ENCODE measurements around the gene RPS5.
"Not testable (repeated sequence)": the region's sequence is repeated elsewhere in the genome, so short reads cannot be mapped to it uniquely, and the experiment has no call there.

The RPS5 gene

DNA sequence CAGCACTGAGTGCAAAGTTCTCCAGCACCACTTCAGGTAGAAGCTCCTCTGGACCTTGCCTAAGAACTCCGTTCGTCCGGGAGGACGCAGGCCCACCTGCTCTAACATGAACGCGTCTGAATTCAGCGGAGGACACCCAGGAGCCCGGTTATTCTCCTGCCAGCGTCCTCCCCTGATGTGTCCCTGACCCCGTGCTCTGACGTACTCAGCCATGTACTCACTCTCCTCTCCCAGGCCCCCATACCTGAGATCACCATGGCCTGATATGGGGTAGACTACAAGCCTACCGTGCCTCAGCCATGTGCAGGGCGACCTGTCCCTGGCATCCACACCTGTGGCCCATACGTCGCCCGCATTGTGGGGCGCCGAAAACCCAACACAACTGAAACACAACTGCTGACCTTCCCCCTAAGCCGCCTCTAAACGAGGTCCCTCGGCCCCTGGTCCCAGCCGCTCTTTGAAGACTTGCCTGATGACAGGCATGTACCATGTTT lies 20.6 kb downstream of the RPS5 start:
- no peak for DNase-seq

DNA sequence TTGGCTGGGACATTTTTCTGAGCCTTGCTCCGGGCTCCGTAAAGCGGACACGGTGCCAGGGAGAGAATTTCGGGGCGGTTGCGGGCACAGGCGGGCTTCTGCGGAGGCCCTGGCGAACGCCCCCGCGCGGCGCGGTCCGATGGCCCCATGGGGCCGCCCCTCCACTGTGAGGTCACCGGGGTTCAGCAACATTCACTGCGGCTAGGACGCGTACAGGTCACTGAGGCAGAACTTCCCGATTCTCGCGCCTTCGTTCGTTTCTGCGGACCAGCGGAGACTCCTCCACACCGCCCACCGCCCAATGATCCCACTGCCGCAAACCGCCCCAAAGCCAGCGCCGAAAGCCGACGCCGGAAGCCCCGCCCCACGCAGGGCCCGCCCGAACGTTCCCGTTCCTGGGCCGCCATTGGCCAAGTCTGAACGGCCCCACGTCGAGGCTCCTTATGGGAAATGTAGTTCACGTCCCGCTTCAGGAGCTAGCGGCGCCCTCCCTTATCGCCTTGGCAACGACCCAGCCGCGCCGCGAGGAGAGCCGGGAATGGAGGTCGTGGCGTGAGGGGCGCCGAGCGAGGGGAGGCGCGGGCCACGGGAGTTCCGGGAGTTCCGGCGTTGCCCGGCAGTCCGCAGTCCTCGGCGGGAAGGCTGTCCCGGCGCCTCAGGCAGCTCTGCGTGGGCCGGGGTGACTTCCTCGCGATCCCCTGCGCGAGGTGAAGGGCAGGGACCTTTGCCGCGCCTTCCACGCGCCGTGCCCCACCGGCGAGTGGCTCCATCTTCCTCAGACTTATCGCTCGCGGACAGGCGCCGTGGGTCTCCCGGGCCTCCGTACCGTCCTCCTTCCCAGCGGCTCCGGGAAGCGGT lies 21.3 kb downstream of the RPS5 start, which contains the start of gene ZNF584:
TSS of gene ZNF584 (plus strand) at position 498 of the 858 bp plus-strand sequence. CDS start 499 bp downstream, outside the sequence.
- DNase-seq = peak; percentile 90

DNA sequence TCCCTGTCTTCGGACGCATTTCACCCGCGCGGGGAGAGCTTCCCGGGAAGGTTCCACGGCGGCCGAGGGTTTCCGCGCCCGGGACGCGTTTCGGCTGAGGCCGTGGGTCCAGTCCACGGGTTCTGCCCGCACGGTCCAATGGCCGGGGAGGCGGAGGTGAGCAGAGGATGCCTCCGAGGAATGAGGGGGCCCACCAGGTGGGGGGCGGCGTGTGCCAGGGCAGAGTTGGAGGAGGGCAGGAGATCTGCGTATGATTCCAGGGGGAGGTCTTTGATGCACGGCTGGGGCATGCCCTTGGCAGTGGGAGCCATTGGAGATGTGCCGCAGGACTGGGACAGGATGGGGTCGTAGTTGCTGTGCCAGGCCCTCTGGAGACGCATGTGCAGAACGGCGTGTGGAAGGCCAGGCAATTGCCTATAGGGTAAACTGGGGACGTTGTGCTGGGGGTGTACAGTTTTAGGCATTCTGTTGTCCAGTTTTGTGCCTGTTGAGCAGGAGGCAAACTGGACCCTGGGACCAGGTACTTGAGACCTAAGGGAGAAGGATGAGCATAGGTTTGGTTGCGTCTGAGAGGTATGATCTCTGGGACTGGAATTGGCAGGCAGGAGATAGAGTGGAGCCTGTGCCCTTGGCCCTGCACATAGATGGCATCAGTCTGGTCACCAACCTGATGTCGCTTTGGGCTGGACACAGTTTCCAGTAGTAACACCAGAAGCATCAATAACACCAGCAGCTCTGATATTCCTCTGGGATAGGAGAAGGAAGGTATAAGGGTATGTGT lies 22.1 kb downstream of the RPS5 start:
- no peak for DNase-seq

DNA sequence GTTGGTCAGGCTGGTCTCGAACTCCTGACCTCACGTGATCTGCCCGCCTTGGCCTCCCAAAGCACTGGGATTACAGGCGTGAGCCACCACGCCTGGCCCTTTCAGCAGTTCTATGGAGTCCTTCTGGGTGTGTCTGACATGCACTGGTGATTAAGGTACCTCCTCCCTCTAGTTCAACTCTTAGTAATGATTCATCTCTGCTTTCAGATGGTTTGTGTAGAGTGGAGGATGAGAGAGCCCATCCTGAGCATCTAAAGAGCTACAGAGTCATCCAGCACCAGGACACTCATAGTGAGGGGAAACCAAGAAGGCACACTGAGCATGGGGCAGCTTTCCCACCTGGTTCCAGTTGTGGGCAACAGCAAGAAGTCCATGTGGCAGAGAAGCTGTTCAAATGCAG lies 29.5 kb downstream of the RPS5 start:
- no peak for DNase-seq

DNA sequence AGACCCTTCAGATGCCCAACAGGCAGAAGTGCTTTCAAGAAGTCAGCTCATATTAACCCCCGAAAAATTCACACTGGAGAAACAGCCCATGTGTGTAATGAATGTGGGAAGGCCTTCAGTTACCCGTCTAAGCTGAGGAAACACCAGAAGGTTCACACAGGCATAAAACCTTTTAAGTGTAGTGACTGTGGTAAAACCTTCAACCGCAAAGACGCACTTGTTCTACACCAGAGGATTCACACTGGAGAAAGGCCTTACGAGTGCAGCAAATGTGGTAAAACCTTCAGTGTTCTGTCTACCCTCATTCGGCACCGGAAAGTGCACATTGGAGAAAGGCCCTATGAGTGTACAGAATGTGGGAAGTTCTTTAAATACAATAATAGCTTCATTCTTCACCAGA lies 30.0 kb downstream of the RPS5 start:
- no peak for DNase-seq

DNA sequence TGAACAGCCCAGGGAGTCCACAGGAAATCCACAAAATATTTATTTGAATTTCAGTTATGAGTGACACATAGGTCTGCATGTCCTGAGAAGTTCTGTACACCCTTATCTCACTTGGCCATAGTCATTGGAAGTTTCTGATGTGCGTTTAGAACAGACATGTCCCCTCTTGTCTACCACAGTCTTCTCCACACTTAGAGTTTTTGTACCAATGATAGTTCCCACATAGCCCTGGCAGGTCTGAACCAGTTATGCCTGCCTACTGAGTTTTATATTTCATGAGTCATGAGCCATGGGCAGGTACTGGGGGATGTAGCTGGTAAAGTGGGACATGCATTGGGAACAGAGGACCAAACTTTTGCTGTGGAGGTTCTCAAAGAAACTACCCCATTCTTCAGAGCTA lies 41.5 kb downstream of the RPS5 start:
- no peak for DNase-seq

DNA sequence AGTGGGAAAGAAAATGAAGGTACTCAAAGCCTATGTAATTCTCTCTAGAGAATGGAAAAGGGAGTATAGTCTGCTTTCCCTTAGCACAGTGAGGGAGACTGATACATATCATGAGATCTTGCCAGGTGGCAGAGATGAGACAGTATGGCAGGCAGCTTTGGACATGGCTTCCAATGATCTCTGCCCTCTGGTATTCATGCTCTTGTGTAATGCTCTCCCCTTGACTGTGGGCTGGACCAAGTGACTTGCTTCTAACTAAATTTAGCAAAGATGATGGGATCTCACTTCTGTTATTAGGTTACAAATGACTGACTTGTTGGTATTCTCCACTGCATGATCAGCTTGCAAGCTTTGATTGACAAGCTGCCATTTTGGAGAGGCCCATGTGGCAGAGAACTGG lies 42.7 kb downstream of the RPS5 start:
- DNase-seq = no peak

DNA sequence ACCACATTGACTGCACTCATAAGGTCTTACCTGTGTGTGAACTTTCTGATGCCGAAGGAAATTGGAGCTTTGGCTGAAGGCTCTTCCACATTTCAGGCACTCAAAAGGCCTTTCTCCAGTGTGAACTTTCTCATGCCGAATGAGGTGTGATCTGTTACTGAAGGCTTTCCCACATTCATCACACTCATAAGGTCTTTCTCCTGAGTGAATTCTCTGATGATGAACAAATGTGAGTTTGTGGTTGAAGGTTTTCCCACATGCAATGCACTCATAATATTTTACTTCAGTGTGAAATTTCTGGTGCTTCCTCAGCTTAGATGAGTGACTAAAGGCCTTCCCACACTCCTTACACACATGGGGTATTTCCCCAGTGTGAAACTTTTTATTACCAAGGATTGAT lies 47.1 kb downstream of the RPS5 start:
- no peak for DNase-seq

DNA sequence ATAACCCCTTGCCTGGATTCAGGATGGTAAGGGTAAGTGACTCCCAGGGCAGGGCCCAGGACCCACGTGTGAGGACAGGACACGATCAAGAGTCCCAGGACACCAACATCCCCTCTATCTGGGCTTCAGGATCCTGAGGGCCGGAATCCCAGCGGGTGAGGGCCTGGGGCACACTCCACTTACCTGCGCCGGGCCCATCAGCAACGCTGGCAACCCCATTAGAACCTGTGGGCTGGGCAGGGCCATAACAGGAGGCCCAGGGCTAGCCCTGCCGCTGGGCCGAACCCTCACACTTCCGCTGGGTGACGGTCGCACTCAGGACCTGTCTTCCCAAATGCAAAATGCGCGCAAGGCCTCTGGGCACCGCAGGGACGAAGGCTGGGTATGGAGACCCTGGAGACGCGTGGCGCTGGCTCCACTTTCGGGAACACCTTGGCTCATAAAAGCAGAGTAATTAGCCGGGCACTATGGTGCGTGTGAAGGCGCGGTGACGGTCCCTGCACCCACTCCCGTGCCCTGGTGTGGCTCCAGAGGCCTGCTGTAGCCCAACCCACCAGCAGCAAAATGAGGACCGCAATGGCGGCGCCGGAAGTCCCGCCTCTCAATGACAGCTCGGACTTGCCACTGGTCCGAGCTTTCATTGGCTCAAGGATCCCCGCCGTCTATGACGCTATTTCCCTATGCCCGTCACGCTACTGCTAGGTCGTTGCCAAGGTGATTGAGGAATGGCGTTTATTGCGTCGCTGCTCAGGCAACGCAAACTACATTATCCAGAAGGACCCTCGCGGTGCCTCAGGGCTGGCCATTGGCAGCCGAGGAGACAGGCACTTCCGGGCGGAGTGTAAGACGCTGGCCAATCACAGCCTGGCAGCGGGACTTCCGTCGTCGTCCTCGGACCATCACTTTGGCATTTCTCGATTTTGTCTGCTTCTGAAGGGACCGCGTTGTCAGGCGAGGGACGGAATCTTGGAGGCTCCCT lies 52.8 kb downstream of the RPS5 start, which contains the start of gene ZNF132:
TSS of gene ZNF132 (minus strand) at position 578 of the 979 bp plus-strand sequence. CDS start at position 246, 332 bp downstream.
- DNase-seq = peak; percentile 89

DNA sequence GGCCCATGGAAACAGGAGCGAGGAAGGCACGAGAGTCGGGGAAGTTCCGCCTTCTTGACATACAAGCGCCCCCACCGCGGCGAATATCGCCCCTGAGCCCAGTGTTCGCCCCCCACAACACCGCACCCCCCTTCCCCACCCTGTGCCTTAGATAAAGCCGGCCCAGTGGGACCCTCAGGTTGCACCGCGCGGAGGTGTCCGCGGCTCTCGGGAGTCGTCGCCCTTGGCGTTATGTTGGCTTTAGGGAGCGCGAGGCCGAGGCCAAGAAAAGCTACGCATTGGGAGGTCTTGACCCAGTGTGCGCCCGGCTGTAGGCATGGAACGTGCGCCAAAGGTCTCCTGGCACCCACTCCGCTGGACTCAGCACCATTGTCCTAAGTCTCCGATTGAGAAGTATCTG lies 53.5 kb downstream of the RPS5 start:
- DNase-seq = no peak

DNA sequence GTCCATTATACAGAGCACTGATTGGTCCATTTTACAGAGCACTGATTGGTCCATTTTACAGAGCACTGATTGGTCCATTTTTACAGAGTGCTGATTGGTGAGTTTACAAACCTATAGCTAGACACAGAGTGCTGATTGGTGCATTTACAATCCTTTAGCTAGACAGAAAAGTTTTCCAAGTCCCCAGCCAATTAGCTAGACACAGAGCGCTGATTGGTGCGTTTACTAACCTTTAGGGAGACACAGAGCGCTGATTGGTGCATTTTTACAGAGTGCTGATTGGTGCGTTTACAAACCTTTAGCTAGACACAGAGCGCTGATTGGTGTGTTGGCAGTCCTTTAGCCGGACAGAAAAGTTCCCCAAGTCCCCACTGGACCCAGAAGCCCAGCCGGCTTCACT lies 55.9 kb downstream of the RPS5 start:
- not testable (repeated sequence) for DNase-seq
